Putamen (tissue), 1 donor: Measurements from ENCODE around the gene SINHCAF.
"Not testable (repeated sequence)": the region's sequence is repeated elsewhere in the genome, so short reads cannot be mapped to it uniquely, and the experiment has no call there.

Source experiments
- DNase-seq: peaks from one replicate; pipeline ENCODE4 v3.0.0-alpha.2; 2016; ENCODE audit warnings: low spot score

SINHCAF gene

DNA sequence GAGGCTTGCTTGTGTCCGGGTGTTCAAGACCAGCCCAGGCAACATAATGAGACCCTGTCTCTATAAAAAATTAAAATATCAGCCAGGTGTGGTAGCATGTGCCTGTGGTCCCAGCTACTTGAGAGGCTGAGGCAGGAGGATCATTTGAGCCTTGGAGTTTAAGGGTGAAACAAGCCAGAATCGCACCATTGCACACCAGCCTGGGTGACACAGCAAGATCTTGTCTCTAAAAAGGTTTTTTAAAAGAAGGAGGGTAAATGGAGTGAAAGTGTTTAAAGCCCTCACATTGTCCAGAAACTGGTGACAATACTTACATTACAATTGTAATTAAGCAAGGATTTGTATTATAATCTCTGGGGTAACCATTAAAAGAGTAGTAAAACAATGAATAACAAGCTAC is 64.2 kb downstream of the SINHCAF start:
- no peak for DNase-seq

DNA sequence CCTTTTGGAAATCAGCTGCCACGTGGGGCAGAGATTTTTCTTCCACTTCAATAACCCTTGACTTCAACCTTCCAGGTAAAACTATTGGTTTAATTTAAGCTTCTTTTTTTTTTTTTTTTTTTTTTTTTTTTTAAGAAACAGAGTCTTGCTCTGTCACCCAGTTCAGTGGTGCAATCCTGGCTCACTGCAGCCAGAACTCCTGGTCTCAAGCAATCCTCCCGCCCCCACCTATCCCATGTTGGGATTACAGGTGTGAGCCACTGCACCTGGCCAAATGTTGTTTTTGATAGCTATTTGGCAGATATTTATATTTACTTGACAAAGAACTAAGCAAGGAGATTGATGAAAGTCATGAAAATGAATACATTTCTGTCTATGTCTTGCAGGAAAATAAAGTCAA is 65.1 kb downstream of the SINHCAF start:
- no peak for DNase-seq

DNA sequence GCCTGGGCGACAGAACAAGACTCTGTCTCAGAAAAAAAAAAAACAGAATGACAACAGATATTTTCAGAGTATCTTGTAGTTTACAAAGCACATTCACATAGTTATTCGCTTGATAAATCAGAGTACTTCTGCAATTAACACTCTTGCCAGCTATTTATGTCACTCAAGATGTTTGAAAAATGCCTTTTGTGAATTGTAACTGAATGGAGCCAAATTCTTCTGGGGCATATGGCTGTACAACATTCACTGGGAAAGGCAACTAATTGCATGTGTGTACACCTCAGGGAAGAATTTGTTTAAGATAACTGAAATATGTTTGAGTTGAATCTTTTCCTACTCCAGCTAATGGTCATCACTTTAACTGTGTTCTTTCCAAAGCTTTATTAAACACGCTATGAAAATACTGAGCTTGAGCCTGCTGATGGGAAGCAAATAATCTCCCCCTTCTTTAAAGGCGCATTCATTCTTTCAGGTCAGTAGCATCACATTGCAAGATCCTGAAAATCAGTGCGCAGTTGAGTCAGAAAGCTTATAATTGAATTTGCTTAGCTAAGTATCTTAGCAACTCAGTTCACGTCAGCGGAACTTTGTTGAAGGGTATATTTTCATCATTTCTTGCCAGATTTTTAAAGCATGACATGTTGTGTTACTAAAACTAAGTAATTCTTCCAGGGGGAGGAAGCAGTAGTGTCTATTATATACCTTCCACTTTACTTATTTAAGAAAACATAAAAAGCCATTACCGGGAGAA is 66.6 kb downstream of the SINHCAF start:
- DNase-seq = no peak

DNA sequence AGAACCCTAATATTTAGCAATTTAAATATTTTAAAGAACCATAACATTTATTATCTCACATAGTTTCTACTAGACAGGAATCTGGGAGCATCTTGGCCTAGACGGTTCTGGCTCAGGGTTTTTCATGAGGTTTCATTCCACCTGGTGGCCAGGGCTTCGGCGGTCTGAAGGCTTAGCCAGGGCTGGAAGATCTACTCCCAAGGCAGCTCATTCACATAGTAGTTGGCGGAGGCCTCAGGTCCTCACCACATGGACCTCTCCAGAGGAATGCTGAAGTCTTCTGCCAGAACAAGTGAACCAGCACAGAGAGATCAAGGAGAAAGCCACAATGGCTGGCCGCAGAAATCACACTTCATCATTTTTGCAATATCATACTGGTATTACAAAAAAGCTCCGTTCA is 68.2 kb downstream of the SINHCAF start:
- DNase-seq = no peak

DNA sequence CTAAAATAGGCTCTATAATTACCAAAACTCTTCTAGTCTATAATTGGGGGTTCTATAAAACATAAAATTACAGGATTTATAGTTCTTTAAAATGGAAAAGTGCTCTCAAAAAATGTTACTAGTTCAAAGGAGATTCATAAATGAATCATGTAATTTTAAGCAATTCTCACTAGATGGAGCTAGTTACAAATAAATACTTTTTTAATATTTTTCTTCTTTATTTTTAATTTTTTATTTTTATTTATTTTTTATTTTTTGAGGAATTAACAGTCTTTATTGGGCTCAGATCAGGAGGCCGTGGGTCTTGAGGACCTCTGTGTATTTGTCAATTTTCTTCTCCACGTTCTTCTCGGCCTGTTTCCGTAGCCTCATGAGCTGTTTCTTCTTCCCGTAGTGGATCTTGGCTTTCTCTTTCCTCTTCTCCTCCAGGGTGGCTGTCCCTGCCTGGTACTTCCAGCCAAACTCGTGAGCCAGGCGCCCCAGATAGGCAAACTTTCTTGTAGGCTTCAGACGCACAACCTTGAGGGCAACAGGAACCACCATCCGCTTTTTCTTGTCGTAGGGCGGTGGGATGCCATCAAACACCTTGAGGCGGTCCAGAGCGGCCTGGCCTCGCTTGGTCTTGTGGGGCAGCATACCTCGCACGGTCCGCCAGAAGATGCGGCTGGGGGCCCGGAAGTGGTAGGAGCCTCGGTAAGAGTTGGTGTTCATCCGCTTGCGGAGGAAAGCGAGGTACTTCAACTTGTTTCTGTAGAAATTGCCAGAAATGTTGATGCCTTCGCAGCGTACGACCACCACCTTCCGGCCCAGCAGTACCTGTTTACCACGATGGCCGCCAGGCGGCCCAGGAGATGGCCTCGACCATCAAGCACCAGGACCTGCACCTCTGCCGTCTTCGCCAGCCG is 74.0 kb downstream of the SINHCAF start:
- DNase-seq = not testable (repeated sequence)

DNA sequence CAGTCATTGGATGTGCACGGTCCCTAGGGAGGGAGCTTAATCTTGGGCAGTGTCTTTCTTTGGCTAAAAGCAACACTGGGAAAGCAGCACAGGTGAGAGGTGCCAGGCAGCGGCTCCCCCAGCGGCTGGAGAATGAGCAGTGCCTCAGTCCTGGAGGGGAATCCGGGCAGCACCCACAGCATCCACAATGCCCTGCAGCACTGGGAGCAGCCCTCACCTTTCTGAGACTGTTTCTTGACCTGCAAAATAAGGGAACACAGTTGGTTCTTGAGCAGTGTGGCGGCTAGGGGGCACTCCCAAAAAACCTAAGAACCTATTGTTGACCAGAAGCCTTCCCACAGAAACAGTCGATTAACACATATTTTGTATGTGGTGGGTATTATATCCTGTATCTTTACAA is 75.8 kb downstream of the SINHCAF start:
- DNase-seq = no peak

DNA sequence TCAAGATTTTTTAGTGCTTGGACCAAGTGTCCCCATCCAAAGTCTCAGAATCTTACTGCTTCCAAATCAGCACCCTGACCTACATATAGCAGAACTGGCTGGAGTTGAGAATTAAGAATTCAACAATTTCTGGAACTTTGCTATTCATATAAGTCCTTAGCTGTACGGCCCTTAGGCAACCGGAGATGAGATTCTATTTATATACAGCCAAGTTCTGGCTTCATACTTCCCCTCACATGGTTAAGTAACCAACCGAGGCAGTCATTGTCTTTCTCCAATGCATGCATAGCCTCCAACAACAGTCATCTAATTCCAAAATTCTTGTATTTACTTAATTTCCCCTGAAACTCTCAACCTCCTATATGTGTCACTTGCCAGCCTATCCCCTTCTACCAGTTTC is 76.6 kb downstream of the SINHCAF start:
- DNase-seq = no peak

DNA sequence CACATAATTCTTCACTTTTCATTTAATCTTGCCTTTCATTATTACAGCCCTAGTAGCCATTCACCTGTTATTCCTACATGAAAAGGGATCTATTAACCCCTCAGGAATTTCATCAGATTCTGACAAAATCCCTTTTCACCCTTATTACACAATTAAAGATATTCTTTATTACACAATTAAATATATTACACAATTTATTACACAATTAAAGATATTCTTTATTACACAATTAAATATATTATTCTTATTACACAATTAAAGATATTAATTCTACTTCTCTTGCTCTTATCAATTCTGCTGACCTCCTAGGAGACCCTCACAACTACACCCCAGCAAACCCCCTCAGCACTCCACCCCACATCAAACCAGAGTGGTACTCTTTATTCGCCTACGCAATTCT is 77.1 kb downstream of the SINHCAF start:
- no peak for DNase-seq

DNA sequence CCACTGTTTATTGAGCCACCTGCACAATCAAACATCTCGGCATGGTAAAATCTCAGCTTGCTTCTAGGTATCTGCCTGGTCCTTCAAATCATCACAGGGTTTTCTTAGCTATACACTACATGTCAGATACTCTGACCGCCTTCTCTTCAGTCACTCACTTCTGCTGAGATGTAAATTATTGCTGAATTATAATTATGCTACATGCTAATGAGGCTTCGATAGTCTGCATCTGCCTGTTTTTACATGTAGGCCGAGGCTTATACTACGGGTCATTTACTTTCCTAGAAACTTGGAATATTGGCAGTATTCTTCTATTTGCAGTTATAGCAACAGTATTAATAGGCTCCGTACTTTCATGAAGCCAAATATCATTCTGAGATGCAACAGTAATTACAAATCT is 77.6 kb downstream of the SINHCAF start:
- no peak for DNase-seq

DNA sequence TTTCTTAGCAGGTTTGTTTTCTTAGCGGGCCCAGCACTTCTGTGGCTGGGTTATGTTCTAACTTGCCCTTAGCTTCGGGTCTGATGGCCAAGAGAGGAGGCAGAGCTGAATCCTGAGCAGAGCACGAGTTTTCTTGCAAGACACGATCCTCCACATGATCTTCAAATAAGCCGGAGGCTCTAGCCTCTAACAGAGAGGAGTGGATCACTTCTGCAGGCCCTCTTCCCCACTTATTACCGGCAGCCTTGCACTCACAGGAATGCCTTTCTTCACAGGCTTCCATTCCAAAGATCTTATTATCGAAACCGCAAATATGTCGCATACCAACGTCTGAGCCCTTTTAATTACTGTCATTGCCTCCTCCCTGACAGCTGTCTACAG is 79.5 kb downstream of the SINHCAF start:
- DNase-seq = no peak

DNA sequence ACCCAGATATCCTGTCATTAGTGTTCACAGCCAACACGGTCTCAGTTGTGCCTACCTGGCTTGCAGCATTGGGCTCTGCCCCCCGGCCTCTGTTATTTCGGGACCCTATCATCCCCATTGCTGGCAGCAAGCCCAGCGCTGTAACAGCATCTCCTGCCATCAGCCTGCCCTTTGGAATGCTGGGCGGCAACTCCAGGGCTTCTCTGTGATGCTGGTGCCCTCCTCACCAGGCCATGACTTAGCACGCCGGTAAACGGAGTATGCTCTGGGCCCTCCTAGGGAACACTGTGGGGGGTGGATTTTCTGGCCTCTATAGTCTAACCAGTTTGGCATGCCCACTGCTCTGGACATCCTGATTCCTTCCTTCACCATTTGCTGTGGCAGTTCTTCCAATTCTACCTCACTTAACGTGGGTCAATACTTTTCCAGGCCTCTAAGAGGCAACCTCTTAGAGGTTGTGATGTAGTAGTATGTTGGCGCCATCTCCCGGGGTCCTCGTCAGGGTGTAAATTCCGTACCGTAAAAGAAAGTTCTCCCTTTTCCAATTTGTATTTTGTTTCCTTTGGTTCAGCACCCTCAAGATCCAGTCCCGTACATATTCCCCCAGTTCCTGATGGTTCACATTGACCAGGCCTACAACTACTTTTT is 80.0 kb downstream of the SINHCAF start:
- no peak for DNase-seq

DNA sequence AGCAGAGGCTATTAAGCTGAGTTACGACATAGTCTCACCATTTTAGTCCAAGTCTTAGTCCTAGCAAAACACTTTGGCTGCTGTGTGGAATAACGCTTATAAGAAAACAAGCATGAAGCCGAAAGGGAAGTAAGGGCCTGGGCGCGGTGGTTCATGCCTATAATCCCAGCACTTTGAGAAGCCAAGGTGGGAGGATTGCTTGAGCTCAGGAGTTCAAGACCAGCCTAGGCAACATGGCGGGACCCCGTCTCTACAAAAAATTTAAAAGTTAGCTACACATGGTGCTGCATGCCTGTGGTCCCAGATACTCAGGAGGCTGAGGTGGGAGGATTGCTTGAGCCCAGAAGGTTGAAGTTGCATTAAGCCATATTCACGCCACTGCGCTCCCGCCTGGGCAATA is 83.5 kb downstream of the SINHCAF start:
- not testable (repeated sequence) for DNase-seq

DNA sequence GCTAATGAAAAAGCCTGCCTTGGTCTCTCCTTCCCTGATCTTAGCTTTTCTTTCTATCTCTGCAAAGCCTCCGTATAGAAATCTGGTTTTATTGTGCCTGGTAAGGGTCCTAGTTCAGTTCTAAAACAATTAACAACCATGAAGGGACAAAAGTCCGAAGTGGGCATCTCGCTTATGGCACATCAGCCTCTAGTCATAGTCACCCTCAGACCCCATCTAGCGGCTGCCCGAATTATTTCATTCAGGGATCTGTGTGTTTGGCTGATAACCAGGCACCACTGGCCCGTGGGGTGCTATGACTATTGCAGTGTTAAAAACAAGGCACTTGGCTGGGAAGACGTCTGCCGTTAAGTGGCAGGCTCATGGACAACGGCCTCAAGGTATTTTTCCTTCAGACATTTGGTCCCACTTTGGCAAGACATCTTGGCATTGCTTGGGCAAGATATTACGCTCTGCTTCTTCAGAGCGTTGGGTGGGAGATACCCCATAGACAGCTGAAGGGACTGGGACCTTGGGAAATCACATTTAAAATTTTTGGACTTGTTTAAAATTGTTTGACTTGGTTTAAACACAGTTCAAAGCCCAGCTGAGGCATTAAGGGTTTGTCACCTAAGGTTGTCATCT is 87.1 kb downstream of the SINHCAF start:
- peak; percentile 41 for DNase-seq

DNA sequence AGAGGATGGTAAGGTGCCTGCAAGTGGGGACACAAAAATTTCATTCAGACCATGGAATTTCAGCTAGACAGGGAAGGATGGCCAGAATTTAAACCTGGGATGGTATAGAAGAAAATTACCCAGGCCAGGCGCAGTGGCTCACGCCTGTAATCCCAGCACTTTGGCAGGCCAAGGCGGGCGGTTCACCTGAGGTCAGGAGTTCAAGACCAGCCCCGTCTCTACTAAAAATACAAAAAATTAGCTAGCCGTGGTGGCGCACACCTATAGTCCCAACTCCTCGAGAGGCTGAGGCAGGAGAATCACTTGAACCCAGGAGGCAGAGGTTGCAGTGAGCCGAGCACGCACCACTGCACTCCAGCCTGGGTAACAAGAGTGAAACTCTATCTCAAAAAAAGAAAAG is 87.6 kb downstream of the SINHCAF start:
- not testable (repeated sequence) for DNase-seq

DNA sequence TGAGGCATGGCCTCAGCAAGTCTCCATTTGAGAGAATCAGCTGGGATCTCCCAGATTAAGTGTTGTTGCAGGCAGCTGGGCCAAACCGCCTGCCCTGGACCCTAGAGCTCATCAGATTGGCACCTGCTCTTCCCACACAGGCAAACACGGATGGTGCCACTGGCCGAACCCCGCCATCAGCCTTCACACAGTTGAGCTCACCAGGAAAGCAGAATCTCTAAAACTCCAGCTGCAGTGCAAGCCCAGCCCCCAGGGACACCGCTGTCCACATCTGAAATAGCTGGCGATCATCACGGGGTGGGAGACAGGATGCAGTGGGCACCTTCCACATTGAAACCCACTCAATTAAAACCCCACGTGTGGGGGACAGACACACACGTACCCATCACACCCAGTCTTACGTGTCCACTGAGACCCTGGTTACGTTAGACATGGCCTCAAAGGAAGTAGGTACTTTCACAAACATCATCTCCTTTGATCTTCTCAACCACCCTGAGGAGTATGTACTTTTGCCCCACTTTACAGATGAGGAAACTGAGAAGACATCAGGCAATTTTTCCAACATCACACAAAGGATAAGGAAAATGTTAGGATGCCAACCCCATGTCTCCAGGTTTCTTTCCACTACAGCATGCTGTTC is 88.8 kb downstream of the SINHCAF start:
- no peak for DNase-seq

DNA sequence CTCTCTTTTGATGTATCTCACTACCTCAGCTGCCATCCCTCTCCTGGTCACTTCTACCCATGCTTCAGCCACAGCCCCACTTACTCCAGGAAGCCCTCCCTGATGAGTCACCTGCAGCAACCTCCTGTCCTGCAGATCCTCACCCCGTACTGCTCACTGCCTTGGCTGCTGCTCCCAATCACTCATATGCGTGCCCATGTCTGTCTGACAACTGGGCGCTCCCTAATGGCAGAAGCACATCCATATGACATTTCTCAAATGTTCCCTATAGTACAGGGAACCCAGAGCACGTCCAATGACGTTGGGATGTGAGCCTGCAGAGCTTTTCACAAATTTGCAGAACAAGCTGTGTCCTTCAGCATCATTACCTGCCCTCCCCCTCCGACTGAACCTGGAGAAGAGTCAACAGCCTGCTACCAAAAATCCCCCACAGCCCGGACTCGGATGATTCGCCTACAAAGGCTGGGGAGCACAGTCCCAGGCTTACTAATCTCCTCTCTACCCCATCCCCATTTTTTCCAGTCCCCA is 90.0 kb downstream of the SINHCAF start:
- no peak for DNase-seq

DNA sequence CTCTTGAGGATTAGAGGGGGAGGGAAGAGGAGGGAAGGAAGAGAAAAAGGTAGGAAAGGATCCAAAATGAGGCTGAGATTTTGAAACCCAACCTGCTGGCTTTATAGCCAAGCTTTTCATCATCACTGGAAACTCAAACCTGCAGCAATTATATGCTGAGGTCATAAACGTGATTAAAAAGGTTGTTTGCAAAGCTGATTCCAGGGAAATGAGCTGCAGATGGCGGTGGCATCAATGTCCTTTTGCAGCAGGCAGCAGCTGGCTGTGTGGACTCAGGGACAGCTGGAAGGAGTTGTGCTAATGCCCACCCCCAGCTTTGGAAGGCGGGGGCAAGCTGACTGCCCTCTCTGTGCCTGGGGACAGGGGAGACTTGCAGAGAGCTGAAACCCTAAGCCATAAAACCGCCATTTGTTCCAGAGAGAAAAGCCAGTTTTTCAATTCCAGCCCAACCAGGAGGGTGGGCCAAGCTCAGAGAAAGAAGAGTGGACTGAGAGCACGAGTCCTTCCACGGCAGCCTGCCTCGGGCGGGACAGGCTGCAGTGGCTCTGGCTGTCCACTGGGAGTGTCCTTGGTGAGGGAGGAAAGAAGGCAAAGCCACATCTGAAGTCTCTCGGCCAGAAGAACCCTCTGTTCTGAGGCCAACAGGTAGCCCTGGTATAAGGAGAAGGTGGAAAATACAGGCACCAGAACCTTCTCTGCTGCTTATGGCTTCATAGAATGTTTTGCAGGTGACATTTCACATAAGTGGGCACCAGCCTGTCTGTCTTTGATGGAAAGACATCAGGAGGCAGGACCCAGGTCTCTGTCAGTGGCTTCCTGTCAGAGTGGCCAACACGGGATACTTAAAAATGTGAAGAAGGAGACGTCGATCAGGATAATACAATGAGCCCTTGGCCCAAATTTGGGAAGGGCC is 90.7 kb downstream of the SINHCAF start:
- peak; percentile 45 for DNase-seq

DNA sequence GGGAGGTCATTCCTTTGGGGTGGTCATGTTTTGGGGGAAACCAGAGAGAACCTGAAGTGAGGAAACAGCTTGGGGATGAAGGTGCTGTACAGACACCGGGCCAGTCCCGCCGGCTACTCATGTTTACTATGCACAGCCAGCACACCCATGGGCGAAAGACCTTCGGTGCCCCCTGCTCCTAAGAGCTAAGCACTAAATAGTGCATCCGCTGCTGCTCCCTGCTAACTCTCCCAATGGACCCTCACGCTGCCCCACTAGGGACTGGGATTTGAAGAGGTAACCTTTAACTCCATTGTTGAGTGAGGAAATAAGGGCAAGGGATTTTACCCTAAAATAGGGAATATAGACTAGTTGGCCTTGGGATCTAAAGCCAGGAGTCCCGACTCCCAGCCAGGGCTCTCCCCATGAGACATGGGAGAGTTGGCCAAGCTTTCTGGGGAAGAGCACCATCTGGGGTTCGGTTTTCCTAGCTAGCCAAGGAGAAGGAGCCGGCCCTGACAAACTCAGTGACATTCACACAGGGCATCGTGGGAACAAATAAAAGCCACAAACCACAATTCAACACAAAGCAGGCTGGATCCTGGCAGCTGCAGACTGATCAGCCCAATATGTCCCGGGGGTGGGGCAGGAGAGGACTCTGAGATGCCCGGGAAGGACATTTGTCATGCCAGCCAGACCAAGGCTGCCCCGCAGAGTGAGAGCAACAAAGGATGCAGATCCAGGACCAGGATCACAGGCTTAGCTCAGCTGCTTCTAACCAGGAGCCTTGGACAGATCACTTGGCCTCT is 91.7 kb downstream of the SINHCAF start:
- no peak for DNase-seq

DNA sequence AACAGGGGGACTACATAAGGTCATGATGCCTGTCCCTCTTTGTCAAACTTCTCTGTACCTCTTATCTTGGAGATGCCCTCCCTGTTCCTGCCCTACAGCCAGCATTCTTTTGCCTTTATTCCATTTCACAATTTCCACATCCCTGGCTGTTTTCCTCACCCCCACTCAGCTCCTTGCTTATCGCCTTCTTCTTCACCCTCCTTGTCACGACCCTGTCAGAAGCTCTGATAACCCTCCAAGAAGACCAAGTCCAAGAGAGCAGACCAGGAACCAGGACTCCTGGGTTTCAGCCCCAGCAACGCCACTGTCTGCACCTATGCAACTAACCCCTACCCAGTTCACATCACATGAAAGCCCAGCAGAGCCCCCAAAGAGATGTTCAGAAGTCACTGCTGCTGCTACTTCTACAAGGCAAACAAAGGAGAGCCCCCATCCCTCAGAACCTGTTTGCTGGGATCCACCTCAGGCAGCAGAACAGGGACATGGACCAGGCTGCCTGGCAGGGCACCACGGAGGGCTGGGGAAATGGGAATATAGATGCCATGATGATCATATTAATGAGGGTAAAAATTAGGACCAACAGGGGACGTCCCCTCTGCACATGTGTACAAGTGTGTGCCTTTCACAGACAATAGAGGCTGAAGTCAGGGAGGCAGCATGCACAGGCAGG is 92.8 kb downstream of the SINHCAF start:
- no peak for DNase-seq
